HEK293 (cell line): ENCODE data around the gene CASZ1.

Experiments
- CTCF ChIA-PET: fragments of 350-600 bp; formaldehyde crosslinking; extraction: SDS; loops from one replicate; lab custom pipeline; 2021; ENCODE audit warnings: antibody characterized with exemption; lab: Yijun Ruan, JAX
- POLR2A ChIA-PET: fragments of 300-600 bp; formaldehyde crosslinking; extraction: SDS; loops from one replicate; lab custom pipeline; 2020; ENCODE audit warnings: antibody characterized with exemption, inconsistent platforms; lab: Yijun Ruan, JAX
- H3K27ac ChIP-seq: fragments of 200-500 bp; sonication (Bioruptor generic); 2 replicates; pipeline ENCODE4 v1.5.1; 2014; ENCODE audit warnings: low read depth, low read length, control low read depth, inconsistent platforms; ENCODE audit errors: extremely low read depth
- H3K36me3 ChIP-seq, 2 experiments: fragments of 200-500 bp in 1 of 2; sonication (Bioruptor generic) in 1 of 2; 1 replicate in 1 of 2; 2 replicates in 1 of 2; pipeline ENCODE4 v1.5.1; 2014 to 2017; ENCODE audit warnings: inconsistent platforms in 2 of 2, low read length in 2 of 2; ENCODE audit not compliant: control insufficient read depth in 2 of 2, insufficient read depth in 1 of 2
- H3K4me1 ChIP-seq: fragments of 200-500 bp; sonication (Bioruptor generic); 2 replicates; pipeline ENCODE4 v1.5.1; 2014; ENCODE audit warnings: mild to moderate bottlenecking, low read length, inconsistent platforms; ENCODE audit not compliant: control insufficient read depth, insufficient read depth
- H3K4me3 ChIP-seq: 2 replicates; pipeline ENCODE4 v1.5.1; 2011; ENCODE audit warnings: low read depth, mild to moderate bottlenecking, control low read depth, low read length, moderate library complexity
- H3K9me3 ChIP-seq: fragments of 200-500 bp; sonication (Bioruptor generic); 2 replicates; pipeline ENCODE4 v1.5.1; 2014; ENCODE audit warnings: low read depth, low read length, inconsistent platforms; ENCODE audit not compliant: control insufficient read depth, insufficient read depth
- GLIS2 ChIP-seq: fragments of 450-650 bp; formaldehyde crosslinking; IDR thresholded peaks from 2 replicates; pipeline ENCODE4 v1.5.1; 2016; ENCODE audit warnings: missing biosample characterization, missing genetic modification characterization
- PRDM1 ChIP-seq: fragments of 450-650 bp; formaldehyde crosslinking; IDR thresholded peaks from 2 replicates; pipeline ENCODE4; 2016; ENCODE audit warnings: missing biosample characterization, missing genetic modification characterization
- SCRT2 ChIP-seq: fragments of 450-650 bp; formaldehyde crosslinking; IDR thresholded peaks from 2 replicates; pipeline ENCODE4 v1.5.1; 2016; ENCODE audit warnings: missing biosample characterization, missing genetic modification characterization
- ZFP37 ChIP-seq: fragments of 450-650 bp; formaldehyde crosslinking; IDR thresholded peaks from 2 replicates; pipeline ENCODE4 v1.5.1; 2016; ENCODE audit warnings: missing biosample characterization, missing genetic modification characterization
- ZFP41 ChIP-seq: fragments of 450-650 bp; formaldehyde crosslinking; IDR thresholded peaks from 2 replicates; pipeline ENCODE4 v1.5.1; 2016; ENCODE audit warnings: missing biosample characterization, missing genetic modification characterization, borderline replicate concordance
- ZNF138 ChIP-seq: fragments of 450-650 bp; formaldehyde crosslinking; IDR thresholded peaks from 2 replicates; pipeline ENCODE4 v1.5.1; 2016; ENCODE audit warnings: missing biosample characterization, missing genetic modification characterization, borderline replicate concordance
- ZNF16 ChIP-seq: fragments of 450-650 bp; formaldehyde crosslinking; IDR thresholded peaks from 2 replicates; pipeline ENCODE4 v1.5.1; 2016; ENCODE audit warnings: low read depth, missing biosample characterization, missing genetic modification characterization
- ZNF169 ChIP-seq: fragments of 450-650 bp; formaldehyde crosslinking; IDR thresholded peaks from 2 replicates; pipeline ENCODE4 v1.5.1; 2016; ENCODE audit warnings: missing biosample characterization, missing genetic modification characterization
- ZNF274 ChIP-seq, 2 experiments: fragments of 200-500 bp in 1 of 2; fragments of 450-650 bp in 1 of 2; sonication (Bioruptor generic) in 1 of 2; formaldehyde crosslinking in 1 of 2; IDR thresholded peaks; 2 replicates each; pipeline versions ENCODE4 v1.5.1 to v1.6.1; 2014 to 2016; ENCODE audit warnings: borderline replicate concordance in 1 of 2, inconsistent platforms in 1 of 2, low read length in 1 of 2, missing biosample characterization in 1 of 2, missing genetic modification characterization in 1 of 2
- ZNF335 ChIP-seq: fragments of 450-650 bp; formaldehyde crosslinking; conservative IDR thresholded peaks from 2 replicates; pipeline ENCODE4 v1.5.1; 2016; ENCODE audit warnings: missing biosample characterization, missing genetic modification characterization
- ZNF558 ChIP-seq: fragments of 450-650 bp; formaldehyde crosslinking; IDR thresholded peaks from 2 replicates; pipeline ENCODE4 v1.5.1; 2016; ENCODE audit warnings: missing biosample characterization, missing genetic modification characterization
- ZNF596 ChIP-seq: fragments of 450-650 bp; IDR thresholded peaks from 2 replicates; pipeline ENCODE4 v1.5.0; 2018; ENCODE audit warnings: missing biosample characterization, mild to moderate bottlenecking, missing genetic modification characterization, moderate library complexity
- ZNF664 ChIP-seq: fragments of 450-650 bp; formaldehyde crosslinking; IDR thresholded peaks from 2 replicates; pipeline ENCODE4 v1.5.1; 2016; ENCODE audit warnings: missing biosample characterization, missing genetic modification characterization
- ZNF76 ChIP-seq: fragments of 450-650 bp; formaldehyde crosslinking; IDR thresholded peaks from 2 replicates; pipeline ENCODE4; 2016; ENCODE audit warnings: low read depth, missing biosample characterization, missing genetic modification characterization, borderline replicate concordance
- ZNF768 ChIP-seq: fragments of 450-650 bp; formaldehyde crosslinking; IDR thresholded peaks from 2 replicates; pipeline ENCODE4 v1.5.1; 2018; ENCODE audit warnings: missing biosample characterization, mild to moderate bottlenecking, missing genetic modification characterization
- ZSCAN16 ChIP-seq: fragments of 450-650 bp; formaldehyde crosslinking; IDR thresholded peaks from 2 replicates; pipeline ENCODE4 v1.5.1; 2016; ENCODE audit warnings: missing biosample characterization, missing genetic modification characterization
- ZXDB ChIP-seq: fragments of 450-650 bp; formaldehyde crosslinking; IDR thresholded peaks from 2 replicates; pipeline ENCODE4 v1.5.1; 2016; ENCODE audit warnings: missing biosample characterization, missing genetic modification characterization
- TF ChIP-seq, protein P1 (sequence below): fragments of 450-650 bp; formaldehyde crosslinking; IDR thresholded peaks from 2 replicates; pipeline ENCODE4 v1.5.1; 2017; ENCODE audit warnings: missing biosample characterization, missing genetic modification characterization
- TF ChIP-seq, protein P2 (sequence below): fragments of 450-650 bp; formaldehyde crosslinking; IDR thresholded peaks from 2 replicates; pipeline ENCODE4 v1.5.1; 2017; ENCODE audit warnings: missing biosample characterization, missing genetic modification characterization
- TF ChIP-seq, protein P3 (sequence below): fragments of 450-650 bp; formaldehyde crosslinking; IDR thresholded peaks from 2 replicates; pipeline ENCODE4 v1.5.1; 2016; ENCODE audit warnings: missing biosample characterization, missing genetic modification characterization, borderline replicate concordance
- TF ChIP-seq, protein P4 (sequence below): fragments of 450-650 bp; formaldehyde crosslinking; IDR thresholded peaks from 2 replicates; pipeline ENCODE4 v1.5.1; 2016; ENCODE audit warnings: missing biosample characterization, missing genetic modification characterization, low read depth
- TF ChIP-seq, protein P5 (sequence below): fragments of 450-650 bp; formaldehyde crosslinking; IDR thresholded peaks from 2 replicates; pipeline ENCODE4 v1.5.1; 2017; ENCODE audit warnings: missing biosample characterization, missing genetic modification characterization

Gene CASZ1

DNA sequence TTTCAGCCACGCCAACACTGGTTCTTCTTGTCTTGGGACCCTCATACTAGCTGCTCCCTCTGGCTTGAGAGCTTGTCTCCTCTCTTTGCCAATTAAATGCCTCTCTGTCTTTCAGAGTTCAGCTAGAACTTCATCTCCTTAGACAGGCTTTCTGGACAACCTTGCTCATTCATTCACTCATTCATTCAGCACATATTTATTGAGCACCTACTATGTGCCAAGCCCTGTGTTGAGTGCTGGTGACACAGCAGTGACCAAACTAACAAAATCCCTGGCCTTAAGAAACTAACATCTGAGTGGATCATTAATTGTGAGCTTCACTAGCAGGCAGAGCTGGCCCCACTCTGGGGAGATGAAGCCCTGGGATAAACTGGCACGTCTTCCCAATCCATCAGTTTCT, 24.9 kb upstream of the CASZ1 start:
- H3K4me1 ChIP-seq = 0 out of 2 replicates have a peak, but pooled peaks cover 2% of the 10 kb centered on the region
- no peak overlapping the region for H3K27ac ChIP-seq
- H3K9me3 ChIP-seq = no peaks in the 10 kb centered on the region
- ChIA-PET POLR2A (interaction anchor here (0.7 kb wide), 1 partner anchor 16 kb away, joined by 9 read pairs; no protein-coding TSS in a partner anchor), CTCF (interaction anchor here (0.6 to 1.2 kb wide), 2 partner anchors 22 to 128 kb away, joined by 3 to 4 read pairs; no protein-coding TSS in a partner anchor)
- no peak overlapping the region for H3K4me3 ChIP-seq
- H3K36me3 ChIP-seq = no peaks in the 10 kb centered on the region
- TF ChIP-seq ZNF664 (peak; percentile 75; the same call in 1 of the 2 replicates), SCRT2 (tag by site-specific recombination) (no peak), ZNF76 (tag by site-specific recombination) (no peak), GLIS2 (tag by site-specific recombination) (no peak)
- TF ChIP-seq, protein P1, sequence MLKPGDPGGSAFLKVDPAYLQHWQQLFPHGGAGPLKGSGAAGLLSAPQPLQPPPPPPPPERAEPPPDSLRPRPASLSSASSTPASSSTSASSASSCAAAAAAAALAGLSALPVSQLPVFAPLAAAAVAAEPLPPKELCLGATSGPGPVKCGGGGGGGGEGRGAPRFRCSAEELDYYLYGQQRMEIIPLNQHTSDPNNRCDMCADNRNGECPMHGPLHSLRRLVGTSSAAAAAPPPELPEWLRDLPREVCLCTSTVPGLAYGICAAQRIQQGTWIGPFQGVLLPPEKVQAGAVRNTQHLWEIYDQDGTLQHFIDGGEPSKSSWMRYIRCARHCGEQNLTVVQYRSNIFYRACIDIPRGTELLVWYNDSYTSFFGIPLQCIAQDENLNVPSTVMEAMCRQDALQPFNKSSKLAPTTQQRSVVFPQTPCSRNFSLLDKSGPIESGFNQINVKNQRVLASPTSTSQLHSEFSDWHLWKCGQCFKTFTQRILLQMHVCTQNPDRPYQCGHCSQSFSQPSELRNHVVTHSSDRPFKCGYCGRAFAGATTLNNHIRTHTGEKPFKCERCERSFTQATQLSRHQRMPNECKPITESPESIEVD (tag by site-specific recombination) = no peak
- TF ChIP-seq, protein P2, sequence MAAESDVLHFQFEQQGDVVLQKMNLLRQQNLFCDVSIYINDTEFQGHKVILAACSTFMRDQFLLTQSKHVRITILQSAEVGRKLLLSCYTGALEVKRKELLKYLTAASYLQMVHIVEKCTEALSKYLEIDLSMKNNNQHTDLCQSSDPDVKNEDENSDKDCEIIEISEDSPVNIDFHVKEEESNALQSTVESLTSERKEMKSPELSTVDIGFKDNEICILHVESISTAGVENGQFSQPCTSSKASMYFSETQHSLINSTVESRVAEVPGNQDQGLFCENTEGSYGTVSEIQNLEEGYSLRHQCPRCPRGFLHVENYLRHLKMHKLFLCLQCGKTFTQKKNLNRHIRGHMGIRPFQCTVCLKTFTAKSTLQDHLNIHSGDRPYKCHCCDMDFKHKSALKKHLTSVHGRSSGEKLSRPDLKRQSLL (tag by site-specific recombination) = no peak
- TF ChIP-seq, protein P3, sequence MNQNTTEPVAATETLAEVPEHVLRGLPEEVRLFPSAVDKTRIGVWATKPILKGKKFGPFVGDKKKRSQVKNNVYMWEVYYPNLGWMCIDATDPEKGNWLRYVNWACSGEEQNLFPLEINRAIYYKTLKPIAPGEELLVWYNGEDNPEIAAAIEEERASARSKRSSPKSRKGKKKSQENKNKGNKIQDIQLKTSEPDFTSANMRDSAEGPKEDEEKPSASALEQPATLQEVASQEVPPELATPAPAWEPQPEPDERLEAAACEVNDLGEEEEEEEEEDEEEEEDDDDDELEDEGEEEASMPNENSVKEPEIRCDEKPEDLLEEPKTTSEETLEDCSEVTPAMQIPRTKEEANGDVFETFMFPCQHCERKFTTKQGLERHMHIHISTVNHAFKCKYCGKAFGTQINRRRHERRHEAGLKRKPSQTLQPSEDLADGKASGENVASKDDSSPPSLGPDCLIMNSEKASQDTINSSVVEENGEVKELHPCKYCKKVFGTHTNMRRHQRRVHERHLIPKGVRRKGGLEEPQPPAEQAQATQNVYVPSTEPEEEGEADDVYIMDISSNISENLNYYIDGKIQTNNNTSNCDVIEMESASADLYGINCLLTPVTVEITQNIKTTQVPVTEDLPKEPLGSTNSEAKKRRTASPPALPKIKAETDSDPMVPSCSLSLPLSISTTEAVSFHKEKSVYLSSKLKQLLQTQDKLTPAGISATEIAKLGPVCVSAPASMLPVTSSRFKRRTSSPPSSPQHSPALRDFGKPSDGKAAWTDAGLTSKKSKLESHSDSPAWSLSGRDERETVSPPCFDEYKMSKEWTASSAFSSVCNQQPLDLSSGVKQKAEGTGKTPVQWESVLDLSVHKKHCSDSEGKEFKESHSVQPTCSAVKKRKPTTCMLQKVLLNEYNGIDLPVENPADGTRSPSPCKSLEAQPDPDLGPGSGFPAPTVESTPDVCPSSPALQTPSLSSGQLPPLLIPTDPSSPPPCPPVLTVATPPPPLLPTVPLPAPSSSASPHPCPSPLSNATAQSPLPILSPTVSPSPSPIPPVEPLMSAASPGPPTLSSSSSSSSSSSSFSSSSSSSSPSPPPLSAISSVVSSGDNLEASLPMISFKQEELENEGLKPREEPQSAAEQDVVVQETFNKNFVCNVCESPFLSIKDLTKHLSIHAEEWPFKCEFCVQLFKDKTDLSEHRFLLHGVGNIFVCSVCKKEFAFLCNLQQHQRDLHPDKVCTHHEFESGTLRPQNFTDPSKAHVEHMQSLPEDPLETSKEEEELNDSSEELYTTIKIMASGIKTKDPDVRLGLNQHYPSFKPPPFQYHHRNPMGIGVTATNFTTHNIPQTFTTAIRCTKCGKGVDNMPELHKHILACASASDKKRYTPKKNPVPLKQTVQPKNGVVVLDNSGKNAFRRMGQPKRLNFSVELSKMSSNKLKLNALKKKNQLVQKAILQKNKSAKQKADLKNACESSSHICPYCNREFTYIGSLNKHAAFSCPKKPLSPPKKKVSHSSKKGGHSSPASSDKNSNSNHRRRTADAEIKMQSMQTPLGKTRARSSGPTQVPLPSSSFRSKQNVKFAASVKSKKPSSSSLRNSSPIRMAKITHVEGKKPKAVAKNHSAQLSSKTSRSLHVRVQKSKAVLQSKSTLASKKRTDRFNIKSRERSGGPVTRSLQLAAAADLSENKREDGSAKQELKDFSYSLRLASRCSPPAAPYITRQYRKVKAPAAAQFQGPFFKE (tag by site-specific recombination) = no peak

DNA sequence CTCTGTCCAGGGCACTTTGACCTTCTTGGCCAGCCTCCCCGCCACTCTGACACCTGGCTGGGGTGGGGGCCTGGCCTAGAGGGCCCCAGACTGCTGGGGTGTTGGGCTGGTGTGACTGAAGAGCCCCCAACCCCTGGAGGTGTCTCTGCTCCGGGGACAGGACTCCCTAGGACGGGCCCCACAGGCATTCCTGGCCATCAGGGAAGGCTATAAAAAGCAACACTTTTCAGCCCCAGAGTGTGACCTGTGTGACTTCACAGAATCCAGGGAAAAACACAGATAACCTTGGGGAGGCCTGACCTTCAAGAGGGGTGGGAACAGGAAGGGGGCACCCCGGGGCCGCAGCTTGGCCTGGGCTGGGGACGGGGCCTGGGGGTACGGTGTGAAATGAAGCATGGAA, 24.0 kb upstream of the CASZ1 start:
- POLR2A ChIA-PET = no interaction called here
- CTCF ChIA-PET = interaction anchor here (1.2 kb wide), 1 partner anchor 127 kb away, joined by 4 read pairs; no protein-coding TSS in a partner anchor
- H3K36me3 ChIP-seq = no peaks in the 10 kb centered on the region
- H3K4me3 ChIP-seq = no peak overlapping the region
- H3K27ac ChIP-seq = no peak overlapping the region
- H3K4me1 ChIP-seq = 0 out of 2 replicates have a peak, but pooled peaks cover 2% of the 10 kb centered on the region
- TF ChIP-seq ZNF16 (tag by site-specific recombination) (no peak), ZXDB (tag by site-specific recombination) (no peak), GLIS2 (tag by site-specific recombination) (no peak), ZSCAN16 (tag by site-specific recombination) (no peak), ZNF335 (tag by site-specific recombination) (no peak), ZNF169 (tag by site-specific recombination) (no peak), ZNF558 (tag by site-specific recombination) (no peak), ZFP37 (tag by site-specific recombination) (no peak), ZNF596 (tag by site-specific recombination) (no peak), ZNF274 (IDR thresholded peaks at IDR 0.05; ENCODE audit: low read length) (no peak), ZNF274 (tag by site-specific recombination; IDR thresholded peaks at IDR 0.05; ENCODE audit: borderline replicate concordance) (no peak), ZNF138 (no peak), ZNF768 (tag by site-specific recombination) (no peak), PRDM1 (tag by site-specific recombination) (no peak), ZFP41 (no peak)
- TF ChIP-seq, protein P4, sequence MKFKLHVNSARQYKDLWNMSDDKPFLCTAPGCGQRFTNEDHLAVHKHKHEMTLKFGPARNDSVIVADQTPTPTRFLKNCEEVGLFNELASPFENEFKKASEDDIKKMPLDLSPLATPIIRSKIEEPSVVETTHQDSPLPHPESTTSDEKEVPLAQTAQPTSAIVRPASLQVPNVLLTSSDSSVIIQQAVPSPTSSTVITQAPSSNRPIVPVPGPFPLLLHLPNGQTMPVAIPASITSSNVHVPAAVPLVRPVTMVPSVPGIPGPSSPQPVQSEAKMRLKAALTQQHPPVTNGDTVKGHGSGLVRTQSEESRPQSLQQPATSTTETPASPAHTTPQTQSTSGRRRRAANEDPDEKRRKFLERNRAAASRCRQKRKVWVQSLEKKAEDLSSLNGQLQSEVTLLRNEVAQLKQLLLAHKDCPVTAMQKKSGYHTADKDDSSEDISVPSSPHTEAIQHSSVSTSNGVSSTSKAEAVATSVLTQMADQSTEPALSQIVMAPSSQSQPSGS (tag by site-specific recombination) = no peak
- TF ChIP-seq, protein P5, sequence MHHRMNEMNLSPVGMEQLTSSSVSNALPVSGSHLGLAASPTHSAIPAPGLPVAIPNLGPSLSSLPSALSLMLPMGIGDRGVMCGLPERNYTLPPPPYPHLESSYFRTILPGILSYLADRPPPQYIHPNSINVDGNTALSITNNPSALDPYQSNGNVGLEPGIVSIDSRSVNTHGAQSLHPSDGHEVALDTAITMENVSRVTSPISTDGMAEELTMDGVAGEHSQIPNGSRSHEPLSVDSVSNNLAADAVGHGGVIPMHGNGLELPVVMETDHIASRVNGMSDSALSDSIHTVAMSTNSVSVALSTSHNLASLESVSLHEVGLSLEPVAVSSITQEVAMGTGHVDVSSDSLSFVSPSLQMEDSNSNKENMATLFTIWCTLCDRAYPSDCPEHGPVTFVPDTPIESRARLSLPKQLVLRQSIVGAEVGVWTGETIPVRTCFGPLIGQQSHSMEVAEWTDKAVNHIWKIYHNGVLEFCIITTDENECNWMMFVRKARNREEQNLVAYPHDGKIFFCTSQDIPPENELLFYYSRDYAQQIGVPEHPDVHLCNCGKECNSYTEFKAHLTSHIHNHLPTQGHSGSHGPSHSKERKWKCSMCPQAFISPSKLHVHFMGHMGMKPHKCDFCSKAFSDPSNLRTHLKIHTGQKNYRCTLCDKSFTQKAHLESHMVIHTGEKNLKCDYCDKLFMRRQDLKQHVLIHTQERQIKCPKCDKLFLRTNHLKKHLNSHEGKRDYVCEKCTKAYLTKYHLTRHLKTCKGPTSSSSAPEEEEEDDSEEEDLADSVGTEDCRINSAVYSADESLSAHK = no peak
- no peaks in the 10 kb centered on the region for H3K9me3 ChIP-seq
